ENCODE results near the gene ANKRD39.

DNA sequence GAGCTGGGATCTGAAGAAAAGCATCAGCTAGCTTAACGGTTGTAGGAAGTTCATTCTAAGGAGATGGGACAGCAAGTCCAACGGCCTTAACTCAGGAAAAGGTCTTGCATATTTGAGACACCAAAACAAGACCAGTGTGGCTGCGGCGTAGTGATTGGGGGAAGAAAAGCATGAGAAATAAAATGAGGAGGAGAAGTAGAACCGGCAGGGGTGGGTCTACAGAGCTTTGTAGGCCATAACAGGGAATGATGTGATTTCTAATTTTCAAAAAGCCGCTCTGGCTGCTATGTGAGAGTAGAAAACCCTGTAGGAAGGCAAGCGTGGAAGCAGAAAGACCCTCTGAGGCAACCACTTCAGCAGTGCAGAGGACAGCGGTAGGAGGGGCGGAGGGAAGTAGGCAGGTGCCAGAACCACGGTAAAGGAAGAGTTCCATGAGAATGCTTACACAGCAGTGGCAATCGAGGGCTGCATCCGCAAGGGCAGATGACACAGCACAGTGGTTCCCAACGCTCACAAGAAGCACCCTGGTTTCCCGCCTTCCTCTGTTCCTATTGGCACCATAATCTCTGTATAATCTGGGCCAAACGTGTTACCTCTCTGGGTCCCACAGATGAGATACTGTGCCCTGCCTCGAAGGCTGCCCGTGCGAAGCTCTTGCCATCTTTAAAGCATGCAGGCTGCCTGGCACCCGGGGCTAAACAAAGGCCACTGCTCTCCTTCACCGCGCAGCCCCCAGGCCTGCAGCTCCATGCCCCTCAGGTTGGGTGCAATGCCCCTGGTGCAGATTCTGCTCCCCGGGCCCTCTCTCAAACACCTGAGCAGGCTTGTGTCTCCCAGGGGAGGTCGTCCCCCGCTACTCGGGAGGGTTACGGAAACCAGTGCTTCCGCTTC lies 795 bp downstream of the ANKRD39 start:
- no peak for TF ChIP-seq FOXK2 (IDR thresholded peaks at IDR 0.05)
- TF ChIP-seq BHLHE40 (IDR thresholded peaks at IDR 0.05; ENCODE audit: borderline replicate concordance): no peak
- TF ChIP-seq LEF1 (IDR thresholded peaks at IDR 0.05; ENCODE audit: borderline replicate concordance): no peak
- TF ChIP-seq SUZ12 (IDR thresholded peaks at IDR 0.05): no peak
- no peak for TF ChIP-seq FOXM1 (IDR thresholded peaks at IDR 0.05; ENCODE audit: borderline replicate concordance)
- TF ChIP-seq SP1 (IDR thresholded peaks at IDR 0.05): no peak
- TF ChIP-seq PKNOX1 (IDR thresholded peaks at IDR 0.05): no peak
- no peak for TF ChIP-seq HDGF (IDR thresholded peaks at IDR 0.05; ENCODE audit: borderline replicate concordance)
